Posterior cingulate gyrus (tissue), 11 donors: ENCODE results near the gene SYNE1.
"Not testable (repeated sequence)": the region's sequence is repeated elsewhere in the genome, so short reads cannot be mapped to it uniquely, and the experiment has no call there.

ENCODE experiments used
- DNase-seq, 10 donors: peaks; one replicate each; pipeline versions ENCODE4 v3.0.0 to v3.0.0-alpha.2; 2020 to 2021; ENCODE audit warnings: mixed read lengths in 3 of 10
- intact Hi-C: fragments of 100-400 bp; cut with DNase I; formaldehyde crosslinking; loops from one replicate; pipeline ENCODE4 v1.15.1; 2023

The SYNE1 gene

GRCh38 chr6:152495456-152495855 lies 141.7 kb downstream of the SYNE1 start:
- DNase-seq, intact Hi-C loops: not testable (repeated sequence)

GRCh38 chr6:152492281-152492680 lies 144.9 kb downstream of the SYNE1 start:
- intact Hi-C loops, DNase-seq: not testable (repeated sequence)

GRCh38 chr6:152491501-152491900 lies 145.7 kb downstream of the SYNE1 start:
- intact Hi-C loops, DNase-seq: not testable (repeated sequence)

GRCh38 chr6:152490971-152491378 lies 146.2 kb downstream of the SYNE1 start:
- DNase-seq, result not testable (repeated sequence)

GRCh38 chr6:152484806-152485205 lies 152.4 kb downstream of the SYNE1 start:
- intact Hi-C loops, result loop anchor here (10.0 kb wide), 2 partner anchors 160 to 470 kb away; no protein-coding TSS in a partner anchor
- DNase-seq, result no peak

More at GRCh38 chr6:152490971-152491378, 146.2 kb downstream of the SYNE1 start:
- intact Hi-C loops, result not testable (repeated sequence)

- intact Hi-C loops, result loop anchor here (10.0 kb wide), 2 partner anchors 163 to 473 kb away; no protein-coding TSS in a partner anchor
- DNase-seq, result no peak
Observed at GRCh38 chr6:152482289-152482688, 154.9 kb downstream of the SYNE1 start.

- intact Hi-C loops, result no loop called here
- peak in 8 of 10 donors; percentile 44 to 91 (median 66) for DNase-seq
Observed at GRCh38 chr6:152478377-152479010, 158.7 kb downstream of the SYNE1 start.

GRCh38 chr6:152474354-152474753 lies 162.8 kb downstream of the SYNE1 start:
- intact Hi-C loops, result no loop called here
- DNase-seq, result no peak

- no peak for DNase-seq
- intact Hi-C loops, result no loop called here
Observed at GRCh38 chr6:152472325-152472724, 164.8 kb downstream of the SYNE1 start.

GRCh38 chr6:152471456-152472265 lies 165.5 kb downstream of the SYNE1 start:
- DNase-seq, result no peak
- intact Hi-C loops, result no loop called here

GRCh38 chr6:152463164-152463563 lies 174.0 kb downstream of the SYNE1 start:
- intact Hi-C loops, result no loop called here
- DNase-seq, result no peak

- intact Hi-C loops, result no loop called here
- no peak for DNase-seq
Observed at GRCh38 chr6:152462716-152463115, 174.4 kb downstream of the SYNE1 start.

- DNase-seq, result no peak
- intact Hi-C loops, result no loop called here
Observed at GRCh38 chr6:152461556-152461955, 175.6 kb downstream of the SYNE1 start.

- intact Hi-C loops, result no loop called here
- peak in 1 of 10 donors; percentile 54 for DNase-seq
Observed at GRCh38 chr6:152458648-152459644, 178.2 kb downstream of the SYNE1 start.

GRCh38 chr6:152457949-152458624 lies 179.1 kb downstream of the SYNE1 start:
- intact Hi-C loops, result no loop called here
- DNase-seq, result no peak

GRCh38 chr6:152454003-152454402 lies 183.2 kb downstream of the SYNE1 start:
- DNase-seq, result no peak
- intact Hi-C loops, result no loop called here

- intact Hi-C loops, result no loop called here
- DNase-seq, result no peak
Observed at GRCh38 chr6:152453421-152453820, 183.7 kb downstream of the SYNE1 start.

GRCh38 chr6:152452639-152453038 lies 184.5 kb downstream of the SYNE1 start:
- intact Hi-C loops, result no loop called here
- peak in 1 of 10 donors; percentile 58 for DNase-seq

GRCh38 chr6:152450519-152450918 lies 186.6 kb downstream of the SYNE1 start:
- intact Hi-C loops, result no loop called here
- DNase-seq, result no peak

GRCh38 chr6:152441902-152442301 lies 195.3 kb downstream of the SYNE1 start:
- intact Hi-C loops, result no loop called here
- DNase-seq, result peak in 6 of 10 donors; percentile 14 to 86 (median 58)
